G401 (cell line): ENCODE results near the gene MT1F. TPM values are rescaled to one million over a fixed set of nuclear protein-coding genes. Genes with fewer than 3 reads are reported as not detected.
"Not testable (repeated sequence)": the region's sequence is repeated elsewhere in the genome, so short reads cannot be mapped to it uniquely, and the experiment has no call there.

Source experiments
- DNase-seq: peaks from one replicate; pipeline ENCODE4 v3.0.0-alpha.2; 2015; ENCODE audit warnings: low spot score
- in situ Hi-C: cut with HindIII; loops from 2 replicates; pipeline ENCODE4 v1.10.0; 2016; ENCODE audit warnings: low sequenced_read_pairs, mixed read lengths
- total RNA-seq: library from RNA; depleted of rRNA; stranded (reverse); fragments of >200 nt; shearing (Covaris generic); gene quantifications from 2 replicates; pipeline ENCODE4 v1.2.3, GENCODE V29; 2014

MT1F gene
- total RNA-seq, 1 experiment from 2014 or later, result not detected

DNA sequence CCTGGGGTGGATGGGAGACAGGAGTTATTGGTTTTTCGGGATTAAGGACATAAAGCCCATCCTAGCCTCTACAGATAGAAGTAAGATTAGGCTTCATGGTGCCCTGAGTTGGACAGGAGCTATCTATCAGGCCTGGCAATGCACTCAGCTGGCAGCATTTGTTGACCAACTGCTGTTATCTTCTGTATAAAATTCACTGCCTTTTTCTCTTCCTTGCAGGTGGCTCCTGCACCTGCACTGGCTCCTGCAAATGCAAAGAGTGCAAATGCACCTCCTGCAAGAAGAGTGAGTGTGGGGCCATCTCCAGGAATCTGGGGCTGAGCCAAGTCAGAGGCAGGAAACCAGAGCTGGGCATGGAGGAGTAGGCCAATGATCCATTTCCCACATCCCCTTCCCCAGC, 18.7 kb upstream of the MT1F start:
- DNase-seq, result no peak
- in situ Hi-C loops, result no loop called here

DNA sequence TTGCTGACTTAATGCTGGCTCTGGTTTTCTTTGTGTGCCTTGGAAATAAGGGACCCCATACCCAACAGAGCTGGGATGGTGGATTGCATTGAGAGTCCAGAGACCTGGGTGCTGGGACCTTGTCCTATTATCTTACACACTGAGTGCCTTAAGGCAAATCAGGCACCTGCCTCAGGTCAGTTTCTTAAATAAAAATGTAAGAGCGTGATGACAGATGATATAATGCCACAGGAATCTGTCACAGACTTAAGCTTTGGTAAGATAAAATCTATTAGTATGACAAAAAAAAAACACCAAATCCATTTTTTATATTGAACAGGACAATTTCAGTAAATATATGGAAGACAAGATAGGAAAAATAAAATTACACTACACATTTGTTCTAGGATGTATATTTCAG, 17.7 kb upstream of the MT1F start:
- in situ Hi-C loops, result no loop called here

DNA sequence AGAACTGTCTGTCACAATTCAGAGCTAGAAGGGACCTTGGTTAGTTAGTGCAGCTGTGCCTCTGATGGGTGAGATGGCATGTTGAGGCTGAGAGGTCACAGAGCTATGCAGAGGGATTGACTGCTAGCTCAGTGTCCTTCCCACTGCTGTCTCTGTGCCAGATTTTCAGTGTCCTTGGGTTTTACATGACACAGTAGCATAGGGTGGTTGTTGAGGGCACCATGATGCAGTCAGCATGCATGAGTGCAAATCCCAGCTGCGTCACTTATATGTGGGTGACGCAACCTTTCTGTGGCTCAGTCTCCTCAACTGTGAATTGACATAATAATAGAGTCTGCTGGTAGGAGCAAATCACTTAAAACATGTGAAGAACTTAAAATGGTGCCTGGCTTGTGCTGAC, 16.6 kb upstream of the MT1F start:
- DNase-seq, result no peak
- in situ Hi-C loops, result no loop called here

More for the DNA sequence above, 17.7 kb upstream of the MT1F start:
- DNase-seq, result no peak

DNA sequence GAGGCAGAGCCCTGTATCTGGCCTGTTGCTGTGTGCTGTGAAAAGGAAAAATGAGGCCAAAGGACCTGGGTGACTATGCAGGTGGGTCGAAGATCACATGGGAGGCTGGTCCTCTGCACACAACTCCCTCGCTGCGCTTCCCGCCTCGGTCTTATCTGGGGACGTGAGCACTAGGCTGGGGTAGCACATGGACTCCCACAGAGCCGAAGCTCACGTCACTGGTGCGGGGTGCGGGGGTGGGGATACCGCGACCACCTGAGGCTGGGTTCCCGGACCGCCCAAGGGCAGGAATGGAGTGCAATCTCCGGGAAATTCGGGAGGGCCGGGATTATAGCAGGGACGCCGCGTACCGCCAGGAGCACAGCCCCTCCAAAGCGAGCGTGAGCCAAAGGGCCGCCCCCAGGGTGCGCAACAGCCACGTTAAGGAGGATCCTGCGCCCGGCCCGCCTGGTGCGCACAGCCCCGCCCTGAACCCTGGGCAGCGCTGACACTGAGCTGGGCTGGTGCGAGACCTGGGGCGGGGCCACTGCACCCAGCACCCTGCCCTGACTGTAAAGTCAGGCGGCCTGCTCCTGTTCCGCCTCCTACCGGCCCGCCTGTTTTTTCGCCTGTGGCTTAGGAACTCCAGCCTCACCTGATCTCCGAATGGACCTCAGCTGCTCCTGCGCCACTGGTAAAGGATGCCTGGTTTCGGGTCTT, 14.5 kb upstream of the MT1F start:
- in situ Hi-C loops, result no loop called here
- peak; percentile 38 for DNase-seq

DNA sequence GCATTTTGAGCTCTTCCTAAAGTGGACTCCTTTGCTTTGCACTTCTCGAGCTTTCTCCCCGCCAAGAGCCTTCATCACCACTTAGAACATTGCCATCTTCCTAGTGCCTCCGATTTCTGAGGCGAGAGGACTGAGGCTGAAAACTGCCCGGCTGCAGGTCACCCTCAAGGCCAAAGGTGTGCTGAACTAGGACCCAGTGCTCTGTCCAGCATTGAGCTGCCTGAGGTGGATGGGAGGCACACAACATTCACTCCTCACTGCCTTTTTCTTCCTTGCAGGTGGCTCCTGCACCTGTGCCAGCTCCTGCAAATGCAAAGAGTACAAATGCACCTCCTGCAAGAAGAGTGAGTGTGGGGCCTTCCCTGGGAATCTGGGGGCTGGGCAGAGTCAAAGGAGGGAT, 13.9 kb upstream of the MT1F start:
- in situ Hi-C loops, result no loop called here
- no peak for DNase-seq

DNA sequence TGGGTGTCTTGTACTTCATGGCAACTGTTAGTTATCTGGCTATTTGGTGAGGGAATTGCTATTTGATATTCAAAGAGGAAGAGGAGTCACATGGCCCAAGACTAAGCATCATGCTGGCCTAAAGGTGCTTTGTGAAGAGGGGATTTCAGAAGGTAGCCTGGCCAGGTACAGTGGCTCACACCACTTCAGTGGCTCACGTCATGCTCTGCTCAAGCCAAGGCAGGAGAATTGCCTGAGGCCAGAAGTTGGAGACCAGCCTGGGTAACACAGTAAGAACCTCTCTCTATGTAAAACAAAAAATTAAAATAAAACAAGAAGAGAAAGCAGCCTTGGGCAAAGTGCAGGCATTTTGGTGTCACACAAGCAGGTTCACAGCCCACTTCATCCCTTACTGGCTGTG, 12.4 kb upstream of the MT1F start:
- DNase-seq, result no peak
- in situ Hi-C loops, result no loop called here

DNA sequence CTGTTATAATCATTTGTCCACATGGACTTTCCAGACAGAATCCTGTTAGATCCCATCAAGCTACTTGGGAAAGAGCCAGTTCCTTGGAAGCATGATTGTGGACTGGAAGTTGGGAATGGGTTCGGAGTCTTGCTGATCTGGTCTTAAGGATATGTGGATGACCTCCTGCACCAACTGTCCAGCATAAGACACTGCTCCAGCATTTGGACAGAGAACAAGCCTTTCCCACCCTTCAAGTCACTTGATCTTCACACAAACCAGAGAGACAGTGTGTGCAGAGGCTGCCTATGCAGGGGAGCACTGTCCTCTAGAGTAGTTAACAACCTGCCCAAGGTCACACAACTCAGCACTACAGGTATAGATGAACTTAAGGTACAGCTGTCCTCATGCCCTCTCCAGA, 11.9 kb upstream of the MT1F start:
- no peak for DNase-seq
- in situ Hi-C loops, result no loop called here

DNA sequence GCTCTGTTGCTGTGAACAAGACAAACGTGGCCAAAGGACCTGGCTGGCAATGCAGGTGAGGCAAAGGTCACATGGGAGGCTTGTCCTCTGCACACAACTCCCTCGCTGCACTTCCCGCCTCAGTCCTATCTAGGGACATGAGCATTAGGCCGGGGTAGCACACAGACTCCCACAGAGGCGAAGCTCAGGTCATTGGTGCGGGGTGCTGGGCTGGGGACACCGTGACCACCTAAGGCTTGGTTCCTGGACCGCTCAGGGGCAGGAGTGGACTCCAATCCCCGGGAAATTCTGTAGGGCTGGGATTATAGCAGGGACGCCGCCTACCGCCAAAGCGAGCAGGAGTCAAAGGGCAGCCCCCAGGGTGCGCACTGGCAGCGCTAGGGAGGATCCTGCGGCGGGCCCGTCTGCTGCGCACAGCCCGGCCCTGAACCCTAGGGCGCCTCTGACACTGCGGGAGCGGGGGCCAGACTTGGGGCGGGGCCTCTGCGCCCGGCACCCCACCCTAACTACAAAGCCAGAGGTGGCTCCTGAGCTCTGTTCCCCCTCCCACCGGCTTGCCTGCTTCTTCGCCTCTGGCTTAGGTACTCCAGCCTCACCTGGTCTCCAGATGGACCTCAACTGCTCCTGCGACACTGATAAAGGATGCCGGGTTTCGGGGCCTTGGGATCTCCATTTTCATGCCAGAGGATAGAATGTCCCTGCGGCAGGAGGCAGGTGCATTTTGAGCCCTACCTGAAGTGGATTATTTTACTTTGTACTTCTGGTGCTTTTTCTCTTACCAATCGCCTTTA, 9.9 kb upstream of the MT1F start:
- DNase-seq, result no peak
- in situ Hi-C loops, result no loop called here

DNA sequence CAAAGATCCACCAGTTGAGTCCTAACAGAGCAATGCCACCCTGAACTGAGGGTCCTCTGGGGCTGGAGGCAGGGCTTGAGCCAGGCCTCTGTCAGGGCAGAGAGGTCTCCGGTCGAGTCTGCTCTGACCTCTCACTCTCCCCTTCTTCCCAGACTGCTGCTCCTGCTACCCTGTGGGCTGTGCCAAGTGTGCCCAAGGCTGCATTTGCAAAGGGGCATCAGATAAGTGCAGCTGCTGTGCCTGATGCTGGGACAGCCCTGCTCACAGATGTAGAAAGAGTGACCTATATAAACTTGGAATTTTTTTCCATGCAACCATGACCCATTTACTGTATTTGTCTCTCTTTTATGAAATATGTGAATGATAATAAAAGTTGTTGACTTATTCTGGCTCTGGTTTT, 8.5 kb upstream of the MT1F start:
- DNase-seq, result no peak
- in situ Hi-C loops, result no loop called here

DNA sequence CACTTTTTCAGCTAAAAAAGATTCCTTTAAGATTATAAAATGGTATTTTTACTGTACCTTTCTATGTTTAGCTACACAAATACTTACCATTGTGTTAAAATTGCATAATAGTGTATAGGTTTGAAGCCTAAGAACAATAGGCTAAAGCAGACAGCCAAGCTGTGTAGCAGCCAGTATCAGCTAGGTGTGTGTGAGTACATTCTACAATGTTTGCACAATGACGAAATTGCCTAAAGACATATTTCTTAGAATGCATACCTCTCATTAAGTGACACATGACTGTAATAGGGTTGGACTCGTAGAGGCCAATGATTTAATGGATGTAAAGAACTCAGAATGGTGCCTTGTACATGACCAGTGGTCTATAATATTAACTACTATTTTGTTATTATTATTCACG, 7.9 kb upstream of the MT1F start:
- in situ Hi-C loops, result loop anchor here (5.0 kb wide), 1 partner anchor 38 kb away; no protein-coding TSS in a partner anchor
- no peak for DNase-seq

DNA sequence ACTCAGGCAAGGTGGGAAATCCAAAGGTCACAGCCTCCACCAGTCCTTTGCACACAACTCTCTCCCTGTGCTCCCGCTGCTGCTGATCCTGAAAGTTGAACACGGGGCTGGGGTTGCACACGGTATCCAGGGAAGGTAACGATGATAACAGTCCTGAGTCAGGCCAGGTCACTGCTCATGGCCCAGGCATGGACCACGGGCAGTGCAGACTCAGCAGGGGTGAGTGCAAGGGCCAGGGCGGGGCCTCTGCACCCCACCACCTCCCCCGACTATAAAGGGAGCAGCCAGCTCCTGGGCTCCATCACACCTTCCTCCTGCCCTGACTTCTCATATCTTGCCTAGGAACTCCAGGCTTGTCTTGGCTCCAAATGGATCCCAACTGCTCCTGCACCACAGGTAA, 6.2 kb upstream of the MT1F start, which contains the start of gene MT1B:
Gene MT1B (plus strand): TSS at position 301 of the 400 bp plus-strand sequence. CDS start 68 bp downstream, at position 369.
- DNase-seq, result no peak
- in situ Hi-C loops, result loop anchor here (5.0 kb wide), 1 partner anchor 39 kb away; no protein-coding TSS in a partner anchor

DNA sequence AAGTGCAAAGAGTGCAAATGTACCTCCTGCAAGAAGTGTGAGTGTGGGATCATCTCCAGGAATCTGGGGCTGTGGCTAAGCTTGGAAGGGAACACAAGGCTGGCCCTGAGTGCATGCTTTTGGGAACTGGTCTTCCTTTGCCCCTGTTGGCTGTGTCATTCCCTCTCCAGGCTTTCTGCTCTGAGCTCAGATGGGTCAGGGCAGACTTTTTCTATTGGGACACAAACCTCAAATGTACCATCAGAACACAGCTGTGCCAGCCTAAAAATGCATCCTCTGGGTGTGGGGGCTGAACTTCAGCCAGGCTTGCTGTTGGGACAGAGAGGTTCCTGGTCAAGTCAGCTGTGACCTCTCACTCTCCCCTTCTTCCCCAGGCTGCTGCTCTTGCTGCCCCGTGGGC, 5.2 kb upstream of the MT1F start:
- in situ Hi-C loops, result loop anchor here (5.0 kb wide), 1 partner anchor 40 kb away; no protein-coding TSS in a partner anchor
- DNase-seq, result no peak

DNA sequence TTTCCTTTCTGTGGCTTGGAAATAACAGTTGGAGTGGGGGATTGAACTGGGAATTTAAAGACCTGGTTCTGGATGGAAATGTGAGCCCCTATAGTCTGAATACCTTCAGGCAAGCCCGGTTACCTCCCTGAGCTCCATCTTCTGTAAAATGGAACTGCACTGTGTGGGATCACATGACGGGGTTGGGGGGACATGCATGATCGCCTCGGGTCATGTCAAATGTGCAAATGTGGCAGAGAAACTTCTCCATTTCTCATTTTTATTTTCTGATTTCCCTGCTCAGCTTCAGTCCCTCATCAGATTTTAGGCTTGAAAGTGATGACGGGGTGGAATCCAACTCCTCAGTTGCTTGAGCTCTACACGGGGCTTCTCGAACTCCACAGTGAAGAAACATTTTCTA, 4.5 kb upstream of the MT1F start:
- in situ Hi-C loops, result loop anchor here (5.0 kb wide), 1 partner anchor 41 kb away; no protein-coding TSS in a partner anchor
- no peak for DNase-seq

DNA sequence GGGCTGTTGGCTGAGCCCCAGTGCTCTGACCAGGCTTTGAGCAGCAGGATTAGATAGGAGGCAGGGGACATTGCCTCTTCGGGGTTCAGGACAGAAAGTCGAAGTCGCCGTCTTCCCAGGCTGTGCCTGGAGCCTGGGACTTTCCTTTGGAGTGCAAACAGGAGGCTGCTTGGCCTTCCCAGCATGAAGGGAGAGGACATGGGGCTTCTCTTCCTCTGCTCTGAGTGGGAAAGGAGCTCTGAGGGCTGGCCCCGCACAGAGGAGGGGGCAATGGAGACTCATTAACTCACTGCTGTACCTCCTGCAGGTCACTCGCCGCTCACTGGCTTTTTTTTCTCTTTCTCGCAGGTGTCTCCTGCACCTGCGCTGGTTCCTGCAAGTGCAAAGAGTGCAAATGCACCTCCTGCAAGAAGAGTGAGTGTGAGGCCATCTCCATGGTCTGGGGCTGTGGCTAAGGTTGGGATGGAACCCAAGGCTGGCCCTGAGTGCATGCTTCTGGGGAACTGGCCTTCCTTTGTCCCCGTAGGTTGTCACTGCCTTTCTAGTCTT, 642 bp downstream of the MT1F start:
- in situ Hi-C loops, result no loop called here
- DNase-seq, result no peak

DNA sequence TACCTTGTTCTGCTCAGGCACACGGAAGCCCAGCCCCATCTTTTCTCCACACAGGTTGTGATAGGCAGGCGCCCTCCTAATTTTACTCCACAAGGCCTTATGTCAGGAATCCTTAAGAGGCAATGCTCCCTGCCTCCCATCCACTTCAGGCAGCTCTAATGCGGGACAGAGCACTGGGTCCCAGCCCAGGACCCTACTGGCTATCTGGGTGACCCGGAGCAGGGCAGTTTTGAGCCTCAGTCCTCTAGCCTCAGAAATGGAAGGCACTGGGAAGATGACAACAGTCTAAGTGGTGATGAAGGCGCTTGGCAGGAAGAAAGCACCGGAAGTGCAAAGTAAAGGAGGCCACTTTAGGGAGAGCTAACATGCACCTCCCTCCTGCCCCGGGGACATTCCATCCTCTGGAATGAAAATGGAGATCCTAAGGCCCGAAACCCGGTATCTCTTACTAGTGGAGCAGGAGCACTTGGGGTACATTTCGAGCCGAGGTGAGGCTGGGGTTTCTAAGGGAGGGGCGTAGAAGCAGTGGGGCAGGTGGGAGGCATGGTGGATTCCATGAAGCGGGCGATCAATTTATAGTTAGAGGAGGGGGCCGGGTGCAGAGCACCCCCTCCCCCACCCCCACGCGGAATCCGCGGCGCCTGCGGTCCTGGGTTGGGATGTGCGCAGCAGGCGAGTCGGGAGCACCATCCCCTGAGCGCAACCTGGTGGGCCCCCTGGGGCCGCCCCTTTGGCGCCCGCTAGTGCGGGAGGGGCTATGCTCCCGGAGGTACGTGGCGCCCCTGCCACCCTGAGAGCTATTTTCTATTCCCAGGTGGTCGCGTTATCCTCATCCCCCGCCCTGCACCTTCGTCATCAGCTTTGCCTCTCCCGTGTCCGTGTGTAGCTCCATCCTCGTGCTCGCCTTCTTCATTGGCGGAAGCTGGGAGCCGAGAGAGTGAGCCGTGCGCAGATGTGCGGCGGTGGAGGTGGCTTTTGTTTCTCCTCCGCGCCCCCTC, 4.9 kb downstream of the MT1F start:
- no peak for DNase-seq
- in situ Hi-C loops, result no loop called here

DNA sequence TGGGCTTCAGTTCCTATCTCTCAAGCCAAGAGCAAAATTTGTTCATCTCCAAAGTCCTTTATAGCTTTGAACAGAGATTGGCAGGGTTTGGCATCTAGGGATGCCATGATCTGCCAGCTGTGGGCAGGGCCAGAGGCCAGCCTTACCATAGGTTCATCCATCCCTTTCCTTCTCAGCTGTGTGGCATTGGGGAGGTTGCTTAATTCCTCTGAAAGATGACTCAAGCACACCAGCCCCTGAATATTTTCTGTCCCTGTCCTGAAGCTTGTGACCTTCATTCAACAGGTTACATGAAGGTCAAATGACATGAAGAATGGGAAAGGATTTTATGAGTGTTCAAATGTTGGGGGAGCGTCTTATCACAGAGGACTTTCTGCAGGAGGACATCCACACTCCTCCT, 6.7 kb downstream of the MT1F start:
- DNase-seq, result no peak
- in situ Hi-C loops, result no loop called here

DNA sequence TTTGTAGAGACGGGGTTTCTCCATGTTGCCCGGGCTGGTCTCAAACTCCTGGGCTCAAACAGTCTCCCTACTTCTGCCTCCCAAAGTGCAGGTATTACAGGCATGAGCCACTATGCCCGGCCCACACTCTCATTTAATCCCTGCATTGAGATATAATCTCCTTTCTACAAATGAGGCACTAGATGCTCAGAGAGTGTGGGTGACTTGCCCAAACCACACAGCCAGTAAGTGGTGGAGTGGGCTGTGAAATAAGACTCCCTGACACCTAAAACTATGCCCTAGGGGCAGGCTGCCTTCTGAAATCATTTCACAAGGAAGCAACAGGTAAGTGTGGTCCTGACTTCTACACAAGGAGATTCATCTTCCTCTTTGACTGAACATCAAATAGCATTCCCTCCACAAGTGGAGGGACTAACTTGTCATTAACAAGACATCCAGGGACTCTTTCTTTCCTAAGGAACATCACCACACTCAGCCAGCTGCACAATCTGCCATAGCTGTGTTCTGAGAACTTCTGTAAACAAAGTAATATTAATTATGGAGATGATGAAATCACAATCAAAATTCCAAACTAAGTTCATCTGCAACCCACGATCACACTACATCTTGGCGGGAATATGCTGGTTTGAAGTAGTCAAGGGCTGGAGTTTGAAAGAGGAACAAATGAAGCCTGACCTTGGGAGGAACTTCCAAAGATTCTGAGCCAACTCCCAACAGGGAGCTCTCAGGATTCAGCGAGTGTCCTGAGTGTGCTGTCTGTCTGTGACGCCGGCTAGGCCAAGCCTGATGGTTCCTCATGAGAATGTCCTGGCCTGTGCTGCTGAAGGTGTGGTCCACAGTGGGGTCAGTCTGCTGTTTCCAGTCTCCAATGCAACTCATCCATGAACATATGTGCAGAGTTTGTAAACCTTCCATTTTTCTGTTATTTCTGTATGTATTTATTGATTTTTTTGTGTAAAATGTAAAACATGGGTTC, 7.8 kb downstream of the MT1F start:
- DNase-seq, in situ Hi-C loops: not testable (repeated sequence)
